A549 (cell line): ENCODE measurements around the gene TRIO.

Experiments
- KDM1A ChIP-seq: fragments of 200-600 bp; sonication (generic); IDR thresholded peaks from 2 replicates; pipeline ENCODE4 v1.6.1; 2016; ENCODE audit warnings: low read depth, mild to moderate bottlenecking
- POLR2A ChIP-seq: IDR thresholded peaks from 2 replicates; pipeline ENCODE4 v1.6.1; 2012; ENCODE audit warnings: mild to moderate bottlenecking, low read length
- SMC3 ChIP-seq: fragments of >200 bp; sonication (Bioruptor Twin); formaldehyde crosslinking; IDR thresholded peaks from 3 replicates; pipeline ENCODE4 v1.6.1; 2018; ENCODE audit warnings: inconsistent platforms
- TF ChIP-seq, protein P1 (sequence below): IDR thresholded peaks from 2 replicates; pipeline ENCODE4 v1.6.1; 2012
- TF ChIP-seq, protein P2 (sequence below): fragments of >200 bp; sonication (Bioruptor Twin); formaldehyde crosslinking; IDR thresholded peaks from 3 replicates; pipeline ENCODE4 v1.5.1; 2016
- TF ChIP-seq, protein P3 (sequence below): fragments of >200 bp; sonication (Bioruptor Twin); formaldehyde crosslinking; IDR thresholded peaks from 2 replicates; pipeline ENCODE4 v1.6.1; 2016

DNA sequence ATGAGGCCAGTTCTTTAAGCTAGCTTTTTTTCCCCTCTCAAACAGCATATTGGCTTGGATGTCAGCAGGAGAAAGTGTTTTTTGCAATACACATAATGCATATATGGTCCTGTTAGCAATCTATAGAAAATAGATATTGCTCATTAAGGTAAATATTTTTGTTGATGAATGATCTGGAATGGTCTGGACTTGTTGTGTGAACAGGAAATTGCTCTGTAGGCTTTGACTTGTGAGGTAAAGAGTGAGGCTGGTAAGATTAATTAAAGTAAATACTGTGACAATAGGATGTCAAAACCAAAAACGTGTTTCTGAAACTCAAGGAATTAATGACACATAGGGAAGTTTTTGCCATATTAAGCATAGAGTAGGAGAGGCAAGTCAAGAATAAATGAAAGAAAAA is 176.0 kb downstream of the TRIO start:
- TF ChIP-seq POLR2A, result no peak
- TF ChIP-seq KDM1A, result no peak
- TF ChIP-seq, protein P1, sequence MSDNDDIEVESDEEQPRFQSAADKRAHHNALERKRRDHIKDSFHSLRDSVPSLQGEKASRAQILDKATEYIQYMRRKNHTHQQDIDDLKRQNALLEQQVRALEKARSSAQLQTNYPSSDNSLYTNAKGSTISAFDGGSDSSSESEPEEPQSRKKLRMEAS, result no peak
- TF ChIP-seq, protein P2, sequence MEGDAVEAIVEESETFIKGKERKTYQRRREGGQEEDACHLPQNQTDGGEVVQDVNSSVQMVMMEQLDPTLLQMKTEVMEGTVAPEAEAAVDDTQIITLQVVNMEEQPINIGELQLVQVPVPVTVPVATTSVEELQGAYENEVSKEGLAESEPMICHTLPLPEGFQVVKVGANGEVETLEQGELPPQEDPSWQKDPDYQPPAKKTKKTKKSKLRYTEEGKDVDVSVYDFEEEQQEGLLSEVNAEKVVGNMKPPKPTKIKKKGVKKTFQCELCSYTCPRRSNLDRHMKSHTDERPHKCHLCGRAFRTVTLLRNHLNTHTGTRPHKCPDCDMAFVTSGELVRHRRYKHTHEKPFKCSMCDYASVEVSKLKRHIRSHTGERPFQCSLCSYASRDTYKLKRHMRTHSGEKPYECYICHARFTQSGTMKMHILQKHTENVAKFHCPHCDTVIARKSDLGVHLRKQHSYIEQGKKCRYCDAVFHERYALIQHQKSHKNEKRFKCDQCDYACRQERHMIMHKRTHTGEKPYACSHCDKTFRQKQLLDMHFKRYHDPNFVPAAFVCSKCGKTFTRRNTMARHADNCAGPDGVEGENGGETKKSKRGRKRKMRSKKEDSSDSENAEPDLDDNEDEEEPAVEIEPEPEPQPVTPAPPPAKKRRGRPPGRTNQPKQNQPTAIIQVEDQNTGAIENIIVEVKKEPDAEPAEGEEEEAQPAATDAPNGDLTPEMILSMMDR, result no peak
- TF ChIP-seq SMC3, result no peak
- TF ChIP-seq, protein P3, sequence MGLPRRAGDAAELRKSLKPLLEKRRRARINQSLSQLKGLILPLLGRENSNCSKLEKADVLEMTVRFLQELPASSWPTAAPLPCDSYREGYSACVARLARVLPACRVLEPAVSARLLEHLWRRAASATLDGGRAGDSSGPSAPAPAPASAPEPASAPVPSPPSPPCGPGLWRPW, result no peak
